Fibroblast of lung (primary cell): Measurements from ENCODE around the gene FBXL13. TPM values are rescaled to one million over a fixed set of nuclear protein-coding genes. Genes with fewer than 3 reads are reported as not detected.
"Not testable (repeated sequence)": the region's sequence is repeated elsewhere in the genome, so short reads cannot be mapped to it uniquely, and the experiment has no call there.

ENCODE experiments used
- DNase-seq, 2 donors: peaks; one replicate each; pipeline versions ENCODE4 v3.0.0 to v3.0.0-alpha.2; 2010; ENCODE audit warnings: low read depth in 2 of 2
- H2AFZ ChIP-seq: 2 replicates; pipeline ENCODE4 v1.5.1; 2012; ENCODE audit warnings: low read length, control low read depth, inconsistent platforms
- H3K27ac ChIP-seq: 2 replicates; pipeline ENCODE4 v1.5.1; 2011; ENCODE audit warnings: low read length, control low read depth; ENCODE audit not compliant: insufficient read depth
- H3K27me3 ChIP-seq: 2 replicates; pipeline ENCODE4 v1.5.1; 2011; ENCODE audit warnings: mild to moderate bottlenecking, low read length; ENCODE audit not compliant: control insufficient read depth, insufficient read depth
- H3K36me3 ChIP-seq: 2 replicates; pipeline ENCODE4 v1.5.1; 2011; ENCODE audit warnings: low read length; ENCODE audit not compliant: control insufficient read depth, insufficient read depth
- H3K4me1 ChIP-seq: 2 replicates; pipeline ENCODE4 v1.5.1; 2011; ENCODE audit warnings: low read length; ENCODE audit not compliant: control insufficient read depth, insufficient read depth; ENCODE audit errors: extremely low read depth
- H3K4me2 ChIP-seq: 2 replicates; pipeline ENCODE4 v1.5.1; 2011; ENCODE audit warnings: low read length, control low read depth; ENCODE audit not compliant: insufficient read depth; ENCODE audit errors: extremely low read depth
- H3K4me3 ChIP-seq, 4 experiments: fragments of 200-600 bp in 1 of 4; sonication (generic) in 1 of 4; replicated peaks in 1 of 4; 2 replicates each; pipeline ENCODE4 v1.5.1; 2011 to 2016; ENCODE audit warnings: low read length in 4 of 4, low read depth in 3 of 4, mild to moderate bottlenecking in 3 of 4, control low read depth in 2 of 4, inconsistent platforms in 1 of 4, mixed read lengths in 1 of 4; ENCODE audit not compliant: insufficient read depth in 1 of 4; ENCODE audit errors: control extremely low read depth in 1 of 4
- H3K79me2 ChIP-seq: 2 replicates; pipeline ENCODE4 v1.5.1; 2012; ENCODE audit warnings: mild to moderate bottlenecking, low read length, inconsistent platforms; ENCODE audit not compliant: control insufficient read depth, insufficient read depth
- H3K9ac ChIP-seq: 2 replicates; pipeline ENCODE4 v1.5.1; 2011; ENCODE audit warnings: mild to moderate bottlenecking, low read length, control low read depth; ENCODE audit not compliant: insufficient read depth
- H3K9me3 ChIP-seq: 2 replicates; pipeline ENCODE4 v1.5.1; 2012; ENCODE audit warnings: low read depth, low read length; ENCODE audit not compliant: control insufficient read depth, insufficient read depth
- H4K20me1 ChIP-seq: 2 replicates; pipeline ENCODE4 v1.5.1; 2011; ENCODE audit warnings: low read length; ENCODE audit not compliant: control insufficient read depth, insufficient read depth; ENCODE audit errors: extremely low read depth
- CTCF ChIP-seq, 2 donors: IDR thresholded peaks in 1 of 2; conservative IDR thresholded peaks in 1 of 2; 1 replicate in 1 of 2; 2 replicates in 1 of 2; pipeline ENCODE4 v1.5.1; 2011 to 2012; ENCODE audit warnings: low read length in 2 of 2, control low read depth in 1 of 2, inconsistent platforms in 1 of 2, low read depth in 1 of 2, mild to moderate bottlenecking in 1 of 2
- EZH2 ChIP-seq: IDR thresholded peaks from 2 replicates; pipeline ENCODE4 v1.5.1; 2012; ENCODE audit warnings: low read length, control low read depth, mild to moderate bottlenecking; ENCODE audit errors: missing control alignments
- polyA plus RNA-seq, 2 donors: library from polyadenylated mRNA; depleted of rRNA in 1 of 2; stranded (reverse) in 1 of 2; unstranded in 1 of 2; fragments of >200 nt; gene quantifications; 2 replicates each; pipeline ENCODE4 v1.2.1, GENCODE V29; 2011 to 2012; ENCODE audit warnings: missing spikeins in 1 of 2
- total RNA-seq: library from RNA; depleted of rRNA; stranded (reverse); fragments of >200 nt; gene quantifications from 2 replicates; pipeline ENCODE4 v1.2.1, GENCODE V29; 2014

The FBXL13 gene
- total and polyA plus RNA-seq, 2 donors (not counting 1 experiment from before 2014, with no cell fraction given), result 0.41 to 0.66 TPM

- H3K9me3 ChIP-seq, result no peaks in the 10 kb centered on the region
- H3K4me3 ChIP-seq, result no peak overlapping the region
- no peaks in the 10 kb centered on the region for H4K20me1 ChIP-seq
- no peak overlapping the region for H3K9ac ChIP-seq
- H3K27ac ChIP-seq, result no peak overlapping the region
- H3K4me2 ChIP-seq, result no peak overlapping the region
- H2AFZ ChIP-seq, result no peak overlapping the region
- no peaks in the 10 kb centered on the region for H3K36me3 ChIP-seq
- DNase-seq, result no peak
- no peak for TF ChIP-seq EZH2
- no peak for TF ChIP-seq CTCF (conservative IDR thresholded peaks at IDR 0.05 in 1 of 2, IDR thresholded peaks at IDR 0.05 in 1 of 2; ENCODE audit: low read depth in 1 of 2, low read length in 2 of 2)
- no peaks in the 10 kb centered on the region for H3K79me2 ChIP-seq
- peaks cover 11% of the 10 kb centered on the region for H3K4me1 ChIP-seq
- H3K27me3 ChIP-seq, result no peaks in the 10 kb centered on the region
Measured at GRCh38 chr7:102996957-102997356, 77.6 kb downstream of the FBXL13 start.

GRCh38 chr7:102995609-102996008 is 79.0 kb downstream of the FBXL13 start:
- H3K4me1 ChIP-seq, result peaks cover 16% of the 10 kb centered on the region
- H3K4me2 ChIP-seq, H3K27me3 ChIP-seq, DNase-seq, H3K4me3 ChIP-seq, H3K9me3 ChIP-seq, H3K9ac ChIP-seq, H3K27ac ChIP-seq, H3K79me2 ChIP-seq, H4K20me1 ChIP-seq, H3K36me3 ChIP-seq, H2AFZ ChIP-seq: not testable (repeated sequence)

GRCh38 chr7:102994567-102994966 is 80.0 kb downstream of the FBXL13 start:
- Histone ChIP-seq H3K79me2 (no peaks in the 10 kb centered on the region), H3K9ac (no peak overlapping the region), H4K20me1 (no peaks in the 10 kb centered on the region), H3K9me3 (no peaks in the 10 kb centered on the region), H2AFZ (no peak overlapping the region), H3K27ac (no peak overlapping the region), H3K27me3 (no peaks in the 10 kb centered on the region), H3K4me1 (peaks cover 18% of the 10 kb centered on the region), H3K4me3 (no peak overlapping the region), H3K36me3 (no peaks in the 10 kb centered on the region), H3K4me2 (no peak overlapping the region)
- TF ChIP-seq EZH2 (no peak), CTCF (conservative IDR thresholded peaks at IDR 0.05 in 1 of 2, IDR thresholded peaks at IDR 0.05 in 1 of 2; ENCODE audit: low read depth in 1 of 2, low read length in 2 of 2) (no peak)
- no peak for DNase-seq

- Histone ChIP-seq H3K27ac (no peak overlapping the region), H3K9me3 (no peaks in the 10 kb centered on the region), H3K4me3 (no peak overlapping the region), H3K36me3 (no peaks in the 10 kb centered on the region), H3K4me2 (no peak overlapping the region), H3K27me3 (no peaks in the 10 kb centered on the region), H4K20me1 (no peaks in the 10 kb centered on the region), H3K9ac (no peak overlapping the region), H3K4me1 (peaks cover 18% of the 10 kb centered on the region), H3K79me2 (no peaks in the 10 kb centered on the region), H2AFZ (no peak overlapping the region)
- TF ChIP-seq CTCF (conservative IDR thresholded peaks at IDR 0.05 in 1 of 2, IDR thresholded peaks at IDR 0.05 in 1 of 2; ENCODE audit: low read depth in 1 of 2, low read length in 2 of 2) (no peak), EZH2 (no peak)
- DNase-seq, result no peak
Measured at GRCh38 chr7:102993718-102994029, 80.9 kb downstream of the FBXL13 start.
